ENCODE measurements around the gene IFI27L1. TPM values are rescaled to one million over a fixed set of nuclear protein-coding genes. Genes with fewer than 3 reads are reported as not detected.

Gene IFI27L1
- total and polyA plus RNA-seq, 2 of the 13 experiments (the other 11 are each of a cell fraction or from before 2014, with no cell fraction given) = 11.9 to 19.0 TPM

GRCh38 chr14:94136575-94137331, 55.6 kb downstream of the IFI27L1 start (continued):
- peak; percentile 33; the same call in 1 of the 2 replicates for TF ChIP-seq ARID4A (CRISPR knock-in tag; IDR thresholded peaks at IDR 0.05; ENCODE audit: borderline replicate concordance)
- TF ChIP-seq BCL3 (CRISPR knock-in tag; IDR thresholded peaks at IDR 0.05) = no peak
- no peak for TF ChIP-seq MAZ (IDR thresholded peaks at IDR 0.05; ENCODE audit: borderline replicate concordance, low read depth, low read length)
- TF ChIP-seq MAZ (CRISPR knock-in tag; IDR thresholded peaks at IDR 0.05; ENCODE audit: low read depth) = 0 out of 2 replicates have a peak, but pooled peaks have one; percentile 36
- peak; percentile 65 for TF ChIP-seq XRCC5 (optimal IDR thresholded peaks at IDR 0.05; ENCODE audit: low read length)
- 0 out of 2 replicates have a peak, but pooled peaks have one; percentile 45 for TF ChIP-seq ZNF501 (CRISPR knock-in tag; IDR thresholded peaks at IDR 0.05)
- no peak for TF ChIP-seq NFKBIZ (CRISPR knock-in tag; IDR thresholded peaks at IDR 0.05)
- TF ChIP-seq HOXD1 (CRISPR knock-in tag; IDR thresholded peaks at IDR 0.05) = no peak
- no peak for TF ChIP-seq ZNF282 (IDR thresholded peaks at IDR 0.05; ENCODE audit: partially characterized antibody)
- no peak for TF ChIP-seq ZNF740 (CRISPR knock-in tag; IDR thresholded peaks at IDR 0.05)
- peak; percentile 97 for TF ChIP-seq ZNF121 (CRISPR knock-in tag; IDR thresholded peaks at IDR 0.05)
- TF ChIP-seq TBP (CRISPR knock-in tag; IDR thresholded peaks at IDR 0.05) = no peak
- peak; percentile 71; the same call in 1 of the 2 replicates for TF ChIP-seq MIXL1 (CRISPR knock-in tag; IDR thresholded peaks at IDR 0.05)
- no peak for TF ChIP-seq ZNF839 (CRISPR knock-in tag; IDR thresholded peaks at IDR 0.05; ENCODE audit: borderline replicate concordance)
- TF ChIP-seq ZBTB10 (CRISPR knock-in tag; IDR thresholded peaks at IDR 0.05; ENCODE audit: borderline replicate concordance) = no peak
- no peak for TF ChIP-seq PAXIP1 (CRISPR knock-in tag; conservative IDR thresholded peaks at IDR 0.05)
- TF ChIP-seq KDM2A (CRISPR knock-in tag; IDR thresholded peaks at IDR 0.05; ENCODE audit: borderline replicate concordance, low read depth) = peak; percentile 77
